SK-N-SH (cell line): ENCODE data around the gene UPF3A. TPM values are rescaled to one million over a fixed set of nuclear protein-coding genes. Genes with fewer than 3 reads are reported as not detected.

Experiments
- CTCF ChIA-PET: fragments of 300-600, 350-600 bp; formaldehyde crosslinking; extraction: SDS; loops from one replicate; lab custom pipeline; 2021; lab: Yijun Ruan, JAX
- POLR2A ChIA-PET: fragments of 350-600 bp; sonication (Branson Sonifier 250); formaldehyde crosslinking; extraction: SDS; loops from one replicate; lab custom pipeline; 2020; ENCODE audit warnings: antibody characterized with exemption, inconsistent platforms; lab: Yijun Ruan, JAX
- DNase-seq: peaks from one replicate; pipeline ENCODE4 v3.0.0; 2012
- H2AFZ ChIP-seq: fragments of 200-600 bp; sonication (generic); 2 replicates; pipeline ENCODE4 v1.8.1; 2016; ENCODE audit warnings: antibody characterized with exemption, mild to moderate bottlenecking, low read depth
- H3F3A ChIP-seq: fragments of 200-600 bp; sonication (generic); replicated peaks from 2 replicates; pipeline ENCODE3; 2016; ENCODE audit warnings: antibody characterized with exemption, mild to moderate bottlenecking; ENCODE audit not compliant: insufficient read depth
- H3K27ac ChIP-seq, 2 experiments: fragments of 200-500 bp in 1 of 2; fragments of 200-600 bp in 1 of 2; sonication (Bioruptor generic) in 1 of 2; sonication (generic), shearing (Covaris generic) in 1 of 2; 2 replicates each; pipeline versions ENCODE4 v1.5.1 to v1.6.1; 2014 to 2016; ENCODE audit warnings: low read depth in 2 of 2, inconsistent platforms in 1 of 2, low read length in 1 of 2, mild to moderate bottlenecking in 1 of 2, mixed read lengths in 1 of 2
- H3K27me3 ChIP-seq: fragments of 200-600 bp; sonication (generic), shearing (Covaris generic); 2 replicates; pipeline ENCODE4 v1.6.1; 2016; ENCODE audit warnings: mixed run types; ENCODE audit not compliant: insufficient read depth
- H3K36me3 ChIP-seq, 2 experiments: fragments of 200-500 bp in 1 of 2; fragments of 200-600 bp in 1 of 2; sonication (Bioruptor generic) in 1 of 2; sonication (generic) in 1 of 2; replicated peaks in 1 of 2; 2 replicates each; pipeline versions ENCODE3 to v1.5.1; 2014 to 2016; ENCODE audit warnings: low read length in 1 of 2, mild to moderate bottlenecking in 1 of 2; ENCODE audit not compliant: insufficient read depth in 2 of 2, control insufficient read depth in 1 of 2
- H3K4me1 ChIP-seq, 2 experiments: fragments of 200-500 bp in 1 of 2; fragments of 200-600 bp in 1 of 2; sonication (Bioruptor generic) in 1 of 2; sonication (generic), shearing (Covaris generic) in 1 of 2; 2 replicates each; pipeline versions ENCODE4 v1.5.1 to v1.6.1; 2014 to 2016; ENCODE audit warnings: low read depth in 1 of 2, low read length in 1 of 2, mixed run types in 1 of 2; ENCODE audit not compliant: insufficient read depth in 2 of 2, control insufficient read depth in 1 of 2
- H3K4me2 ChIP-seq: fragments of 200-600 bp; sonication (generic), shearing (Covaris generic); 2 replicates; pipeline ENCODE4 v1.6.1; 2017; ENCODE audit warnings: mixed run types
- H3K4me3 ChIP-seq, 2 experiments: fragments of 200-500 bp in 1 of 2; fragments of 200-600 bp in 1 of 2; sonication (Bioruptor generic) in 1 of 2; sonication (generic), shearing (Covaris generic) in 1 of 2; 2 replicates each; pipeline versions ENCODE4 v1.5.1 to v1.8.1; 2014 to 2016; ENCODE audit warnings: low read depth in 2 of 2, inconsistent platforms in 1 of 2, low read length in 1 of 2, mild to moderate bottlenecking in 1 of 2, mixed read lengths in 1 of 2, moderate library complexity in 1 of 2
- H3K79me2 ChIP-seq: fragments of 200-600 bp; sonication (generic); 2 replicates; pipeline ENCODE4 v1.8.1; 2017; ENCODE audit warnings: mild to moderate bottlenecking; ENCODE audit not compliant: insufficient read depth
- H3K9ac ChIP-seq: fragments of 200-600 bp; sonication (generic); 2 replicates; pipeline ENCODE4 v1.6.1; 2017; ENCODE audit warnings: mixed run types
- H3K9me2 ChIP-seq: fragments of 200-600 bp; sonication (generic); 2 replicates; pipeline ENCODE4 v1.6.1; 2017; ENCODE audit warnings: mixed run types
- H3K9me3 ChIP-seq: fragments of 200-600 bp; sonication (generic); 2 replicates; pipeline ENCODE4 v1.6.1; 2017; ENCODE audit warnings: mixed run types, mild to moderate bottlenecking, moderate library complexity
- H4K20me1 ChIP-seq: fragments of 200-600 bp; sonication (generic); 2 replicates; pipeline ENCODE4 v1.6.1; 2017; ENCODE audit warnings: mild to moderate bottlenecking, mixed run types; ENCODE audit not compliant: insufficient read depth
- CHD2 ChIP-seq: fragments of 150-350 bp; IDR thresholded peaks from 2 replicates; pipeline ENCODE4 v1.6.1; 2018; ENCODE audit warnings: low read length; ENCODE audit not compliant: partially characterized antibody
- EP300 ChIP-seq, 2 experiments: IDR thresholded peaks; 2 replicates each; pipeline versions ENCODE4 v1.4.0 to v1.6.1; 2012; ENCODE audit warnings: borderline replicate concordance in 1 of 2, low read depth in 1 of 2, low read length in 1 of 2
- EZH2phosphoT487 ChIP-seq: fragments of 200-600 bp; sonication (generic); IDR thresholded peaks from 2 replicates; pipeline ENCODE4 v1.6.1; 2017; ENCODE audit warnings: low read depth, mixed run types, mild to moderate bottlenecking, antibody characterized with exemption, moderate library complexity, borderline replicate concordance
- FOSL2 ChIP-seq: IDR thresholded peaks from 2 replicates; pipeline ENCODE4 v1.4.0; 2012; ENCODE audit warnings: low read depth, mild to moderate bottlenecking, moderate library complexity, borderline replicate concordance
- FOXJ3 ChIP-seq: sonication (generic); formaldehyde crosslinking; IDR thresholded peaks from 2 replicates; pipeline ENCODE4 v1.5.1; 2020; ENCODE audit warnings: mild to moderate bottlenecking, missing genetic modification reagents
- FOXM1 ChIP-seq: IDR thresholded peaks from 2 replicates; pipeline ENCODE4 v1.4.0; 2012; ENCODE audit warnings: low read depth, mild to moderate bottlenecking
- MEF2A ChIP-seq: IDR thresholded peaks from 2 replicates; pipeline ENCODE4 v1.4.0; 2012; ENCODE audit warnings: low read depth, borderline replicate concordance
- MXI1 ChIP-seq: IDR thresholded peaks from 2 replicates; pipeline ENCODE4 v1.6.1; 2012; ENCODE audit warnings: mild to moderate bottlenecking, low read depth, low read length, improper control_type of control experiment
- POLR2AphosphoS5 ChIP-seq: IDR thresholded peaks from 2 replicates; pipeline ENCODE4 v1.6.1; 2012; ENCODE audit warnings: low read depth, low read length
- RCOR1 ChIP-seq: fragments of 150-350 bp; IDR thresholded peaks from 2 replicates; pipeline ENCODE4 v1.6.1; 2017; ENCODE audit warnings: antibody characterized with exemption, low read length
- RXRA ChIP-seq: IDR thresholded peaks from 2 replicates; pipeline ENCODE4 v1.4.0; 2012; ENCODE audit warnings: low read depth, mild to moderate bottlenecking, borderline replicate concordance
- TEAD4 ChIP-seq: IDR thresholded peaks from 2 replicates; pipeline ENCODE4 v1.4.0; 2012; ENCODE audit warnings: mild to moderate bottlenecking, borderline replicate concordance; ENCODE audit not compliant: insufficient read depth
- WGBS: methylation state at CpG from one replicate; pipeline ENCODE4 v1.1.6; 2017; ENCODE audit warnings: low lambda C conversion rate; 5-methylcytosine and 5-hydroxymethylcytosine counted together
- polyA plus RNA-seq, 3 experiments: library from polyadenylated mRNA; depleted of rRNA; stranded (reverse); fragments of >200 nt; gene quantifications; 2 replicates each; pipeline ENCODE4 v1.2.3, GENCODE V29; 2012
- TF ChIP-seq, protein P1 (sequence below): fragments of 150-350 bp; IDR thresholded peaks from 2 replicates; pipeline ENCODE4 v1.6.1; 2017; ENCODE audit warnings: antibody characterized with exemption, low read length, low read depth, borderline replicate concordance
- TF ChIP-seq, protein P2 (sequence below): IDR thresholded peaks from 2 replicates; pipeline ENCODE4 v1.6.1; 2012; ENCODE audit warnings: mild to moderate bottlenecking, low read depth, low read length, moderate library complexity
- TF ChIP-seq, protein P3 (sequence below): IDR thresholded peaks from 2 replicates; pipeline ENCODE4 v1.4.0; 2012; ENCODE audit warnings: low read depth
- TF ChIP-seq, protein P4 (sequence below): fragments of 150-350 bp; IDR thresholded peaks from 2 replicates; pipeline ENCODE4 v1.6.1; 2016; ENCODE audit warnings: mild to moderate bottlenecking, low read depth, low read length
- TF ChIP-seq, protein P5 (sequence below): IDR thresholded peaks from 2 replicates; pipeline ENCODE4; 2012

The UPF3A gene
- polyA plus RNA-seq, 1 of the 3 experiments (the other 2 are of a cell fraction), result 63.2 TPM

DNA sequence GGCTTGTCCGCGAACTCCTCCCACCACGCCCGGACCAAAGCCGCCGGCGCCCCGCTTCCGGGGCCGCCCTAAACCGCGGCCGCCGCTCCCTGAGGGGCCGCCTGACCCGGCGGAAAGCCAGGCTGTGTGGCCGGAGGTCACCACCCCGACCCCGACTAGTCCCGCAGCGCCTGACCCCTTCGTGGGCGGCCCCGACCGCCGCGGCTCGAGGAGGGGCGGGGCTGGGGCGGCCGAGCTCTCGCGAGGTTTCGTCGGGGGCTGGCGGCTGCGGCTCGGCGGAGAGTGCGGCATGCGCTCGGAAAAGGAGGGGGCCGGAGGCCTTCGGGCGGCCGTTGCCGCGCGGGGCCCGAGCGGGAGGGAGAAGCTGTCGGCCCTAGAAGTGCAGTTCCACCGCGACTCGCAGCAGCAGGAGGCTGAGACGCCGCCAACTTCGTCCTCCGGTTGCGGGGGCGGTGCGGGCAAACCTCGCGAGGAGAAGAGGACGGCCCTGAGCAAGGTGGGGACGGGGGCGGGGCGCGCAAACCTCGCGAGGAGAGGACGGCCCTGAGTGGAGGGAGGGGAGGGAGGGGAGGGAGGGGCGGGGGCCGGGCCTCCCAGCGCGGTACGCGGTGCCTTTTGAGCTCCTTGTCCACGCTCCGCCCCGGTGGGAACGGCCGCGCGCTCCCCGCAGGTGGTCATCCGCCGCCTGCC lies at the start of gene UPF3A (continued):
- no peak for TF ChIP-seq MEF2A
- TF ChIP-seq TEAD4, result 0 out of 2 replicates have a peak, but pooled peaks have one; percentile 47
- TF ChIP-seq EZH2phosphoT487, result no peak
- no peak for TF ChIP-seq RCOR1
- TF ChIP-seq, protein P1, sequence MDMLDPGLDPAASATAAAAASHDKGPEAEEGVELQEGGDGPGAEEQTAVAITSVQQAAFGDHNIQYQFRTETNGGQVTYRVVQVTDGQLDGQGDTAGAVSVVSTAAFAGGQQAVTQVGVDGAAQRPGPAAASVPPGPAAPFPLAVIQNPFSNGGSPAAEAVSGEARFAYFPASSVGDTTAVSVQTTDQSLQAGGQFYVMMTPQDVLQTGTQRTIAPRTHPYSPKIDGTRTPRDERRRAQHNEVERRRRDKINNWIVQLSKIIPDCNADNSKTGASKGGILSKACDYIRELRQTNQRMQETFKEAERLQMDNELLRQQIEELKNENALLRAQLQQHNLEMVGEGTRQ, result no peak
- TF ChIP-seq MXI1, result peak; percentile 49
- no peak for TF ChIP-seq RXRA
- TF ChIP-seq POLR2AphosphoS5, result peak; percentile 87
- TF ChIP-seq, protein P2, sequence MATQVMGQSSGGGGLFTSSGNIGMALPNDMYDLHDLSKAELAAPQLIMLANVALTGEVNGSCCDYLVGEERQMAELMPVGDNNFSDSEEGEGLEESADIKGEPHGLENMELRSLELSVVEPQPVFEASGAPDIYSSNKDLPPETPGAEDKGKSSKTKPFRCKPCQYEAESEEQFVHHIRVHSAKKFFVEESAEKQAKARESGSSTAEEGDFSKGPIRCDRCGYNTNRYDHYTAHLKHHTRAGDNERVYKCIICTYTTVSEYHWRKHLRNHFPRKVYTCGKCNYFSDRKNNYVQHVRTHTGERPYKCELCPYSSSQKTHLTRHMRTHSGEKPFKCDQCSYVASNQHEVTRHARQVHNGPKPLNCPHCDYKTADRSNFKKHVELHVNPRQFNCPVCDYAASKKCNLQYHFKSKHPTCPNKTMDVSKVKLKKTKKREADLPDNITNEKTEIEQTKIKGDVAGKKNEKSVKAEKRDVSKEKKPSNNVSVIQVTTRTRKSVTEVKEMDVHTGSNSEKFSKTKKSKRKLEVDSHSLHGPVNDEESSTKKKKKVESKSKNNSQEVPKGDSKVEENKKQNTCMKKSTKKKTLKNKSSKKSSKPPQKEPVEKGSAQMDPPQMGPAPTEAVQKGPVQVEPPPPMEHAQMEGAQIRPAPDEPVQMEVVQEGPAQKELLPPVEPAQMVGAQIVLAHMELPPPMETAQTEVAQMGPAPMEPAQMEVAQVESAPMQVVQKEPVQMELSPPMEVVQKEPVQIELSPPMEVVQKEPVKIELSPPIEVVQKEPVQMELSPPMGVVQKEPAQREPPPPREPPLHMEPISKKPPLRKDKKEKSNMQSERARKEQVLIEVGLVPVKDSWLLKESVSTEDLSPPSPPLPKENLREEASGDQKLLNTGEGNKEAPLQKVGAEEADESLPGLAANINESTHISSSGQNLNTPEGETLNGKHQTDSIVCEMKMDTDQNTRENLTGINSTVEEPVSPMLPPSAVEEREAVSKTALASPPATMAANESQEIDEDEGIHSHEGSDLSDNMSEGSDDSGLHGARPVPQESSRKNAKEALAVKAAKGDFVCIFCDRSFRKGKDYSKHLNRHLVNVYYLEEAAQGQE, result no peak

DNA sequence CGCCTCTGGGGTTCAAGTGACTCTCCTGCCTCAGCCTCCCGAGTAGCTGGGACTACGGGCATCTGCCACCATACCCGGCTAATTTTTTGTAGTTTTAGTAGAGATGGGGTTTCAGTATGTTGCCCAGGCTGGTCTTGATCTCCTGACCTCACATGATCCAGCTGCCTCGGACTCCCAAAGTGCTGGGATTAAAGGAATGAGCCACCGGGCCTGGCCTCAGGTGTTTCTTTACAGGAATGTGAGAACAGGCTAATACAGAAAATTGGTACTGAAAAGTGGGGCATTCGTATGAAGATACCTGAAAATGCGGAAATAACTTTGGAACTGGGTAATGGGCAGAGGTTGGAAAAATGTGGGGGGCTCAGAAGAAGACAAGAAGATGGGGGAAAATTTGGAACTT lies 49.5 kb upstream of the UPF3A start:
- Histone ChIP-seq H3K27me3 (no peaks in the 10 kb centered on the region; the same call in 1 of the 2 replicates), H3K4me1 (peaks cover 0 to 6% of the 10 kb centered on the region in 2 experiments; a peak in 3 of 4 replicates), H3K4me3 (no peak overlapping the region), H3K27ac (no peak overlapping the region), H3F3A (no peaks in the 10 kb centered on the region), H3K9ac (no peak overlapping the region), H3K79me2 (peaks cover 25% of the 10 kb centered on the region), H3K9me2 (no peaks in the 10 kb centered on the region), H3K9me3 (no peaks in the 10 kb centered on the region; the same call in 1 of the 2 replicates), H3K36me3 (peaks cover 0 to 4% of the 10 kb centered on the region in 2 experiments), H4K20me1 (no peaks in the 10 kb centered on the region), H3K4me2 (no peak overlapping the region), H2AFZ (no peak overlapping the region)
- no peak for DNase-seq
- no peak for TF ChIP-seq MXI1
- TF ChIP-seq EZH2phosphoT487, result no peak
- TF ChIP-seq, protein P3, sequence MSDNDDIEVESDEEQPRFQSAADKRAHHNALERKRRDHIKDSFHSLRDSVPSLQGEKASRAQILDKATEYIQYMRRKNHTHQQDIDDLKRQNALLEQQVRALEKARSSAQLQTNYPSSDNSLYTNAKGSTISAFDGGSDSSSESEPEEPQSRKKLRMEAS, result no peak
- no peak for TF ChIP-seq FOXJ3 (CRISPR knock-in tag)
- TF ChIP-seq FOSL2, result no peak
- TF ChIP-seq EP300 (IDR thresholded peaks at IDR 0.05; ENCODE audit: borderline replicate concordance in 1 of 2, low read depth in 1 of 2, low read length in 1 of 2), result no peak
- TF ChIP-seq, protein P4, sequence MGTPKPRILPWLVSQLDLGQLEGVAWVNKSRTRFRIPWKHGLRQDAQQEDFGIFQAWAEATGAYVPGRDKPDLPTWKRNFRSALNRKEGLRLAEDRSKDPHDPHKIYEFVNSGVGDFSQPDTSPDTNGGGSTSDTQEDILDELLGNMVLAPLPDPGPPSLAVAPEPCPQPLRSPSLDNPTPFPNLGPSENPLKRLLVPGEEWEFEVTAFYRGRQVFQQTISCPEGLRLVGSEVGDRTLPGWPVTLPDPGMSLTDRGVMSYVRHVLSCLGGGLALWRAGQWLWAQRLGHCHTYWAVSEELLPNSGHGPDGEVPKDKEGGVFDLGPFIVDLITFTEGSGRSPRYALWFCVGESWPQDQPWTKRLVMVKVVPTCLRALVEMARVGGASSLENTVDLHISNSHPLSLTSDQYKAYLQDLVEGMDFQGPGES, result no peak
- TF ChIP-seq CHD2, result no peak
- TF ChIP-seq FOXM1, result no peak
- TF ChIP-seq, protein P5, sequence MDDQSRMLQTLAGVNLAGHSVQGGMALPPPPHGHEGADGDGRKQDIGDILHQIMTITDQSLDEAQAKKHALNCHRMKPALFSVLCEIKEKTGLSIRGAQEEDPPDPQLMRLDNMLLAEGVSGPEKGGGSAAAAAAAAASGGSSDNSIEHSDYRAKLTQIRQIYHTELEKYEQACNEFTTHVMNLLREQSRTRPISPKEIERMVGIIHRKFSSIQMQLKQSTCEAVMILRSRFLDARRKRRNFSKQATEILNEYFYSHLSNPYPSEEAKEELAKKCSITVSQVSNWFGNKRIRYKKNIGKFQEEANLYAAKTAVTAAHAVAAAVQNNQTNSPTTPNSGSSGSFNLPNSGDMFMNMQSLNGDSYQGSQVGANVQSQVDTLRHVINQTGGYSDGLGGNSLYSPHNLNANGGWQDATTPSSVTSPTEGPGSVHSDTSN, result no peak
- no peak for TF ChIP-seq MEF2A
- CTCF ChIA-PET, result no interaction called here
- WGBS, result 64% methylated on average over 8 of the region's 8 CpGs
- POLR2A ChIA-PET, result no interaction called here
